Coronary artery (tissue), 2 donors: Measurements from ENCODE around the gene AGTRAP.

Experiments used
- DNase-seq: peaks from one replicate; pipeline ENCODE4 v3.0.0-alpha.2; 2017; ENCODE audit warnings: low spot score
- H3K27ac ChIP-seq, 2 donors: fragments of 200-600 bp; sonication (generic); one replicate each; pipeline ENCODE4 v1.5.1; 2016 to 2019
- H3K4me3 ChIP-seq: fragments of 200-600 bp; sonication (generic); 2 replicates; pipeline ENCODE4 v1.5.1; 2016; ENCODE audit warnings: mild to moderate bottlenecking, moderate library complexity
- TF ChIP-seq, protein P1 (sequence below): fragments of 200-600 bp; sonication (generic); IDR thresholded peaks from one replicate; pipeline ENCODE4 v1.5.1; 2019; ENCODE audit warnings: antibody characterized with exemption

AGTRAP gene

DNA sequence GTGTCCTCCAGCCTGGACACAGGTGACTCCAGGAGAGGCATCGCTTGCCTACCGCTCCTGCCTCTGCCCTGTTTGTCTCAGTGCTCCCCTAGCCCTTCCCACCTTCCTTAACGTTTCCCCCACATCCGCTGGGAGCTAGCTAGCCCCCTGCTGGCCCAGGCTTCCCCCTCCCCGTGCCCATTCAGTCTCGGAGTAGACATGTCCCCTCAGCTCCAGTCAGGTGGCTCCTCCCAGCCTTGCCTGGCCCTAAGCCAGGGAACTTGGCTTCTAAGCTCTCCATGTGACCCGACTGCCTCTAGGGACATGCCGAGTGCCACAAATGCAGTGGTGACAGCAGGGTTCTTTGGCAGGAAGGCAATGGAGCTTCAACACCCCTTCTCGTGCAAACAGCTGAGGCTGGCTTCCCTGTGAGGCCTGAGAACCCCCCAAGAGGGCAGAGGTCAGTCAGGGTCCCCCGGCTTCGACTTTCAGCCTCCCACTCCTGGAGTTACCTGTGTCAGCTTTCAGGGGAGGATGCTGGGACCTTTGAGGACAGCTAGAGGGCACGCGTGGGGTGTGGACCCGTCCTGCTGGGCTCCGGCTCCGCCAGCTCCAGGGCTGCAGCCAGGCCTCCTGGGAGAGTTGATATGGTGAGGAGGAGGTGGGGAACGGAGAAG lies 28.2 kb upstream of the AGTRAP start:
- Histone ChIP-seq H3K4me3 (no peak overlapping the region), H3K27ac (no peak overlapping the region)
- no peak for DNase-seq
- TF ChIP-seq, protein P1, sequence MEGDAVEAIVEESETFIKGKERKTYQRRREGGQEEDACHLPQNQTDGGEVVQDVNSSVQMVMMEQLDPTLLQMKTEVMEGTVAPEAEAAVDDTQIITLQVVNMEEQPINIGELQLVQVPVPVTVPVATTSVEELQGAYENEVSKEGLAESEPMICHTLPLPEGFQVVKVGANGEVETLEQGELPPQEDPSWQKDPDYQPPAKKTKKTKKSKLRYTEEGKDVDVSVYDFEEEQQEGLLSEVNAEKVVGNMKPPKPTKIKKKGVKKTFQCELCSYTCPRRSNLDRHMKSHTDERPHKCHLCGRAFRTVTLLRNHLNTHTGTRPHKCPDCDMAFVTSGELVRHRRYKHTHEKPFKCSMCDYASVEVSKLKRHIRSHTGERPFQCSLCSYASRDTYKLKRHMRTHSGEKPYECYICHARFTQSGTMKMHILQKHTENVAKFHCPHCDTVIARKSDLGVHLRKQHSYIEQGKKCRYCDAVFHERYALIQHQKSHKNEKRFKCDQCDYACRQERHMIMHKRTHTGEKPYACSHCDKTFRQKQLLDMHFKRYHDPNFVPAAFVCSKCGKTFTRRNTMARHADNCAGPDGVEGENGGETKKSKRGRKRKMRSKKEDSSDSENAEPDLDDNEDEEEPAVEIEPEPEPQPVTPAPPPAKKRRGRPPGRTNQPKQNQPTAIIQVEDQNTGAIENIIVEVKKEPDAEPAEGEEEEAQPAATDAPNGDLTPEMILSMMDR, result no peak

DNA sequence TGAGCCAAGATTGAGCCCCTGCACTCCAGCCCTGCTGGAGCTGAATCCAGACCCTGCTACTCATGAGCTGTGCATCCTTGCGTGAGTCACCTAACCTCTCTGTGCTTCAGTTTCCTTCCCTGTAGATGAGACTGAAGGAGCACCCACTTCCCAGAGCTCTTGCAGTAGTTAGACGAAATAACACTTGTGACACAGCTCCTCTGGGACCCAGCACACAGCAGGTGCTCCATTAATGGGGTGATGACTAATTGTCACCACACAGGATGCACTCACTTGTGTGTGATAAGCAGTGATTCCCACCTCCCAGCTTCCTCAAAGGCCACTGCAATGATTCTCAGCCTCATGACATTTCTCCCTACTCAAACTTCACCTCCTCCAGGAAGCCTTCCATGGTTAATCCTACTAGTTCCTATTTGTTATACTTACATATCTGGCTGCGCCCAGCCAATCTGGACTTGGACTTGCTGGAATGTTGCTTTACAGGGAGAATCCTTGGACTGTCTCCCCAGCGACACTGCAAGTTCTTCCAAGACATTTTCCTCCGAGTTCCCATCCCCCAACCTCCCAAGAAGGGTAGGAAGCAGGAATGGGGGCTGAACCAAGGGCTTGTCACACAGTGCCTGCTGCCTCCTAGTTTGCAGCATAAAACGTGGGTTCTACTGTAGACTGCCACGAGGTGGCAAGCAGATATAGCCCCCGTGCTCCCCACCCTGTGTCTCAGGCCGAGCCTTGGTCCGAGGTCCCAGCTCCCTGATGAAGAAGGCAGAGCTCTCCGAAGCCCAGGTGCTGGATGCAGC lies 27.2 kb upstream of the AGTRAP start:
- no peak for DNase-seq
- Histone ChIP-seq H3K4me3 (no peak overlapping the region), H3K27ac (no peak overlapping the region)
- TF ChIP-seq, protein P1, result no peak

DNA sequence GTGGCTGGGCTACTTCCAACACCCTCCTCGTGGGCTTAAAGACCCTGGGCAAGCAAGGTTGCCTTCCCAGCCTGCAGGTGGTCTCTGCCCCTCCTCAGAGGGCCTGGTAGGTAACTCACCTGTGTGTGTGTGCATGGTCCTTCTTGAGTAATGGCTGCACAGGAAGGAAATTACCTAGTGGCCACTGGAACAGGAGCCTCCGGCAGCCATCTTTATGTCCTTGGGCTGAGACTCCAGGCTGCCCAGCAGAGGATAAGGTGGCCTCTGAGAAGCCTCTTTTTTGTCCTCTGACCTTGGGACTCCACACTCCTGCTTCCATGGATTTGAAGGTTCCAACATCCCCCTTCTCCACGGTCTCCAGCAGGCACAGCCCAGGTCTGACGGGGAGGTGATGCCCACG lies 24.4 kb upstream of the AGTRAP start:
- H3K4me3 ChIP-seq, result no peak overlapping the region
- TF ChIP-seq, protein P1, result no peak
- no peak for DNase-seq
- H3K27ac ChIP-seq, result no peak overlapping the region

DNA sequence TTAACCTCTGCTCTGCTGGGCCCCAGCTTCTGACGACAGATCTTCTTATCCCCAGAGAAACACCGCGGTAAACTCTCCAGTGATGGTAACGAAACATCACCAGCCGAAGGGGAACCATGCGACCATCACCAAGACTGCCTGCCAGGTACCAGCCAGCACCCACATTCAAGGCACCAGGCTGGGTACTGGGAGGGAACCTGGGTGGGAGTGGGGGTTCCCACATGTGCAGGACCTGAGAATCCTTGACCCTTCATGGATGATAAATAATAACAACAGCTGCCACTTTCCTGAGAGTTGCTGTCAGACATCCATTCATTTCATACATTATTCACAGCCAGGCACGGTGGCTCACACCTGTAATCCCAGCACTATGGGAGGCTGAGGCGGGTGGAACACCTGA lies 23.7 kb upstream of the AGTRAP start:
- Histone ChIP-seq H3K4me3 (no peak overlapping the region), H3K27ac (no peak overlapping the region)
- TF ChIP-seq, protein P1, result no peak
- no peak for DNase-seq

DNA sequence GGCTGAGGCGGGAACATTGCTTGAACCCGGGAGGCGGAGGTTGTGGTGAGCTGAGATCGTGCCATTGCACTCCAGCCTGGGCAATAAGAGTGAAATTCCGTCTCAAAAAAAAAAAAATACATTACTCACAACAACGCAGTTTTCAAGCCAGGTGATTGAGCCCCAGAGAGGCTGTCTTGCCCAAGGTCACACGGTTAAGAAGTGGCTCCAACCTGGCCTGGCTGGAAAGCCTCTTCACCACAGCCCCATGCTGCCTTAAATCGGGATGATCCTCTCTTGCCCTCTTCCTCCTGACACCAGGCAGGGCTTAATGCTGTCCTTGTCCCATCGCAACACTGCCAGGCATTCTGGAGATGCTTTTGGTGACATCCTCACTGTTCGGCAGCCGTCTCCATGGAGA lies 22.8 kb upstream of the AGTRAP start:
- DNase-seq, result no peak
- TF ChIP-seq, protein P1, result no peak
- no peak overlapping the region for H3K27ac ChIP-seq
- H3K4me3 ChIP-seq, result no peak overlapping the region

DNA sequence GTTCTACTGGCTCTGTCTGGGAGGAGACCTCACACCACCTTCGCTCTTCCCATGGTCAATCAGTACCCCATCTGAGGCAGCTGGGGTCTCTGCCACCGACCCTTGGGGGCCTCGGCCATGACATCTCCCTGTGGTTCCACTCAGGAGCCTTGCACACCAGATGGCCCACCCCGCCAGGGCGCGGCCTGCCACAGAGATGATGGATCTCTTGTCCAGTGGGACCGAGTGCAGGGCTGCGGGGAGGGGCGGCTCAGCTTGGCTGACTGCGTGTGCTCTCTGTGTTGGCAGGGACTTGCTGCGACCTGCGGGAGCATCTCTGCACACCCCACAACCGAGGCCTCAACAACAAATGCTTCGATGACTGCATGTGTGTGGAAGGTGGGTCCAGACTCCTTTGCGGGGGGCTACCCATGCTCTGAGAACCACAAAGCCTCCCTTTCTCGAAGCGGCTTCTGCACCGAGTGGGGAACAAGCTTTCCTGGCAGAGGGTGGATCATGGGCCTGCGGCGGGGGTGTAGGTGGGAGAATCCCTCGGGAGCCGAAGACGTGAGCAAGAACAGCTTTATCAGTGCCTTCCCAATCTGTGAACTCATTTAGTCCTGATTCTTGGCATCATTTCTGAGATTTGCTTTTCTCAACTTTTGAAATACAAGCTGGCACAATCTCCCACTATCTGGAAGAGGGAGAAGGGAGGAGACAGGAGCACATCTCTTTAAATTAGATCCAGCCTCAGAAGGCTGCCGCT lies 20.9 kb upstream of the AGTRAP start:
- H3K4me3 ChIP-seq, result no peak overlapping the region
- TF ChIP-seq, protein P1, result no peak
- H3K27ac ChIP-seq, result no peak overlapping the region
- no peak for DNase-seq
